HL-60 (cell line): ENCODE data around the gene UTP14C.
"Not testable (repeated sequence)": the region's sequence is repeated elsewhere in the genome, so short reads cannot be mapped to it uniquely, and the experiment has no call there.

Experiments used
- DNase-seq, 2 experiments: peaks; one replicate each; pipeline ENCODE4 v3.0.0-alpha.2; 2010 to 2020; ENCODE audit warnings: low read depth in 1 of 2, low spot score in 1 of 2
- H3K27ac ChIP-seq: fragments of 250-450 bp; sonication (Bioruptor Pico); replicated peaks from 2 replicates; pipeline ENCODE4 v1.5.1; 2020; ENCODE audit warnings: mild to moderate bottlenecking, moderate library complexity
- H3K27me3 ChIP-seq: fragments of 250-450 bp; sonication (Bioruptor Pico); 2 replicates; pipeline ENCODE4 v1.5.1; 2021; ENCODE audit warnings: mild to moderate bottlenecking, moderate library complexity; ENCODE audit not compliant: insufficient read depth, poor library complexity, severe bottlenecking
- H3K4me3 ChIP-seq: replicated peaks from 2 replicates; pipeline ENCODE4 v1.5.1; 2011; ENCODE audit warnings: mild to moderate bottlenecking, control low read depth, low read length; ENCODE audit not compliant: insufficient read depth
- GABPA ChIP-seq: IDR thresholded peaks from 2 replicates; pipeline ENCODE4 v1.6.1; 2012; ENCODE audit warnings: low read depth
- POLR2AphosphoS5 ChIP-seq: IDR thresholded peaks from 2 replicates; pipeline ENCODE4 v1.6.1; 2012; ENCODE audit warnings: low read depth
- SPI1 ChIP-seq: IDR thresholded peaks from 2 replicates; pipeline ENCODE4 v1.6.1; 2012; ENCODE audit warnings: low read depth, mild to moderate bottlenecking, borderline replicate concordance
- TF ChIP-seq, protein P1 (sequence below): IDR thresholded peaks from one replicate; pipeline ENCODE4 v1.5.1; 2011; ENCODE audit warnings: low read length, control low read depth, inconsistent platforms; ENCODE audit not compliant: insufficient read depth
- TF ChIP-seq, protein P2 (sequence below): IDR thresholded peaks from 2 replicates; pipeline ENCODE4 v1.6.1; 2012; ENCODE audit warnings: low read depth; ENCODE audit not compliant: insufficient replicate concordance

Gene UTP14C

GRCh38 chr13:52048516-52048915 lies 24.0 kb downstream of the UTP14C start:
- no peak for DNase-seq
- TF ChIP-seq SPI1 (no peak), GABPA (no peak), POLR2AphosphoS5 (no peak)
- TF ChIP-seq, protein P1, sequence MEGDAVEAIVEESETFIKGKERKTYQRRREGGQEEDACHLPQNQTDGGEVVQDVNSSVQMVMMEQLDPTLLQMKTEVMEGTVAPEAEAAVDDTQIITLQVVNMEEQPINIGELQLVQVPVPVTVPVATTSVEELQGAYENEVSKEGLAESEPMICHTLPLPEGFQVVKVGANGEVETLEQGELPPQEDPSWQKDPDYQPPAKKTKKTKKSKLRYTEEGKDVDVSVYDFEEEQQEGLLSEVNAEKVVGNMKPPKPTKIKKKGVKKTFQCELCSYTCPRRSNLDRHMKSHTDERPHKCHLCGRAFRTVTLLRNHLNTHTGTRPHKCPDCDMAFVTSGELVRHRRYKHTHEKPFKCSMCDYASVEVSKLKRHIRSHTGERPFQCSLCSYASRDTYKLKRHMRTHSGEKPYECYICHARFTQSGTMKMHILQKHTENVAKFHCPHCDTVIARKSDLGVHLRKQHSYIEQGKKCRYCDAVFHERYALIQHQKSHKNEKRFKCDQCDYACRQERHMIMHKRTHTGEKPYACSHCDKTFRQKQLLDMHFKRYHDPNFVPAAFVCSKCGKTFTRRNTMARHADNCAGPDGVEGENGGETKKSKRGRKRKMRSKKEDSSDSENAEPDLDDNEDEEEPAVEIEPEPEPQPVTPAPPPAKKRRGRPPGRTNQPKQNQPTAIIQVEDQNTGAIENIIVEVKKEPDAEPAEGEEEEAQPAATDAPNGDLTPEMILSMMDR, result no peak
- TF ChIP-seq, protein P2, sequence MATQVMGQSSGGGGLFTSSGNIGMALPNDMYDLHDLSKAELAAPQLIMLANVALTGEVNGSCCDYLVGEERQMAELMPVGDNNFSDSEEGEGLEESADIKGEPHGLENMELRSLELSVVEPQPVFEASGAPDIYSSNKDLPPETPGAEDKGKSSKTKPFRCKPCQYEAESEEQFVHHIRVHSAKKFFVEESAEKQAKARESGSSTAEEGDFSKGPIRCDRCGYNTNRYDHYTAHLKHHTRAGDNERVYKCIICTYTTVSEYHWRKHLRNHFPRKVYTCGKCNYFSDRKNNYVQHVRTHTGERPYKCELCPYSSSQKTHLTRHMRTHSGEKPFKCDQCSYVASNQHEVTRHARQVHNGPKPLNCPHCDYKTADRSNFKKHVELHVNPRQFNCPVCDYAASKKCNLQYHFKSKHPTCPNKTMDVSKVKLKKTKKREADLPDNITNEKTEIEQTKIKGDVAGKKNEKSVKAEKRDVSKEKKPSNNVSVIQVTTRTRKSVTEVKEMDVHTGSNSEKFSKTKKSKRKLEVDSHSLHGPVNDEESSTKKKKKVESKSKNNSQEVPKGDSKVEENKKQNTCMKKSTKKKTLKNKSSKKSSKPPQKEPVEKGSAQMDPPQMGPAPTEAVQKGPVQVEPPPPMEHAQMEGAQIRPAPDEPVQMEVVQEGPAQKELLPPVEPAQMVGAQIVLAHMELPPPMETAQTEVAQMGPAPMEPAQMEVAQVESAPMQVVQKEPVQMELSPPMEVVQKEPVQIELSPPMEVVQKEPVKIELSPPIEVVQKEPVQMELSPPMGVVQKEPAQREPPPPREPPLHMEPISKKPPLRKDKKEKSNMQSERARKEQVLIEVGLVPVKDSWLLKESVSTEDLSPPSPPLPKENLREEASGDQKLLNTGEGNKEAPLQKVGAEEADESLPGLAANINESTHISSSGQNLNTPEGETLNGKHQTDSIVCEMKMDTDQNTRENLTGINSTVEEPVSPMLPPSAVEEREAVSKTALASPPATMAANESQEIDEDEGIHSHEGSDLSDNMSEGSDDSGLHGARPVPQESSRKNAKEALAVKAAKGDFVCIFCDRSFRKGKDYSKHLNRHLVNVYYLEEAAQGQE, result no peak

DNA sequence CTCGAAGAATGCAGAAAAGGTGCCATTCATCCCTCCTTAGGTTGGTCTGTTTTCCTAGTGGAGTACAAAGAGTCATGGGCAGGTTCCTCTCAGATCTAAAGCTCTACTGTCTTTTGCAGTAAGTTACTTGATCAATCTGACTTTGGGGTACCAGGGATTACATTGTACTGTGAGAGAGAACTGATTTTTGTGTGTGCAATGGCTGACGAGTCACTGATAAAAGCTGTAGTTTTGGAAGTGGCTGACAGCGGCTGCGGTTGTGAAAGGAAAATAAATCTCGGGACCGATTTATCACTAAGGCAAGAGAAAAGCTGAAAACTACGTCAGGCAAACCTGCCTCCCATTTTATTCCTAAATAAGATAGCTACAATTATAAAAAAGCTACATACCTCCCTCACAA lies 26.9 kb downstream of the UTP14C start:
- no peak for DNase-seq
- Histone ChIP-seq H3K27me3 (no peaks in the 10 kb centered on the region), H3K4me3 (no peak overlapping the region), H3K27ac (no peak overlapping the region)
- TF ChIP-seq POLR2AphosphoS5, result no peak

More at GRCh38 chr13:52048516-52048915, 24.0 kb downstream of the UTP14C start:
- no peak overlapping the region for H3K27ac ChIP-seq
- H3K27me3 ChIP-seq, result no peaks in the 10 kb centered on the region
- H3K4me3 ChIP-seq, result no peak overlapping the region

DNA sequence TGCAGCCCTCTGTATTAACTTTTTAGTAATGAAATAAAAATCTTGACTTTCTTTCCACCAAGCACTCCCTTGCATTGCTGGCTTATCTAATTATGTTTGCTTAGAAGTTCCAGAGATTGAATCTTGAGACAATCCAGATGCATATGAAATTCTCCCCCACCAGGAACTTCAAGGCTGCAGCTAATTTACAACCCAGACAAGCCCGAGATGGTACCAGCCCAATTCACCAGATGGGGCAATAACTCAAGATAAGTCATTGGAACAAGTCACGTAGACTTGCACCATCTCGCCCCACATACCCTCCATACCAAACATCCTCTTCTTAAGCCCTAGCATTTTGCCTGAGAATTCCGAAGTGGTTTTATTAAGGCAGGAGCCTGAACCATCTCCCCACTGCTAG lies 29.0 kb downstream of the UTP14C start:
- Histone ChIP-seq H3K4me3 (no peak overlapping the region), H3K27me3 (no peaks in the 10 kb centered on the region), H3K27ac (no peak overlapping the region)
- no peak for DNase-seq
- TF ChIP-seq GABPA (no peak), POLR2AphosphoS5 (no peak), SPI1 (no peak)
- TF ChIP-seq, protein P2, result no peak
- TF ChIP-seq, protein P1, result no peak

GRCh38 chr13:52061064-52061463 lies 36.6 kb downstream of the UTP14C start:
- H3K27ac ChIP-seq, result not testable (repeated sequence)

GRCh38 chr13:52061587-52061986 lies 37.1 kb downstream of the UTP14C start:
- TF ChIP-seq, protein P1, result no peak
- TF ChIP-seq, protein P2, result no peak
- TF ChIP-seq POLR2AphosphoS5, result no peak
- TF ChIP-seq SPI1, result no peak
- TF ChIP-seq GABPA, result no peak

More at GRCh38 chr13:52061064-52061463, 36.6 kb downstream of the UTP14C start:
- DNase-seq, H3K4me3 ChIP-seq, H3K27me3 ChIP-seq: not testable (repeated sequence)

More at GRCh38 chr13:52061587-52061986, 37.1 kb downstream of the UTP14C start:
- no peak overlapping the region for H3K4me3 ChIP-seq
- H3K27me3 ChIP-seq, result no peaks in the 10 kb centered on the region
- DNase-seq, result no peak
- no peak overlapping the region for H3K27ac ChIP-seq
